Right ventricle myocardium superior (tissue), 1 donor: ENCODE measurements around the gene SCAANT1. TPM values are rescaled to one million over a fixed set of nuclear protein-coding genes. Genes with fewer than 3 reads are reported as not detected.

Experiments used
- ATAC-seq: fragments of 200-7000 bp; cut with Tn5 transposase; one replicate; pipeline ENCODE4 v1.9.1; 2020; ENCODE audit warnings: mild to moderate bottlenecking; ENCODE audit not compliant: poor library complexity
- DNase-seq: peaks from one replicate; pipeline ENCODE4 v3.0.0-alpha.2; 2020
- intact Hi-C: fragments of 100-400 bp; cut with DNase I; formaldehyde crosslinking; loops from one replicate; pipeline ENCODE4 v1.11.2; 2022
- total RNA-seq: library from RNA; stranded (reverse); fragmentation: NEBNext Ultra II Directional; extraction: Animal tissue kit (Norgen Biotek cat#: 25700); gene quantifications from one replicate; pipeline ENCODE4 v1.2.1, GENCODE V29; 2021
- donor health status: DM: no; HTN: yes; CAD: no; lungs with severe emphysema.

The SCAANT1 gene
- total RNA-seq, 1 donor from 2014 or later = not detected

DNA sequence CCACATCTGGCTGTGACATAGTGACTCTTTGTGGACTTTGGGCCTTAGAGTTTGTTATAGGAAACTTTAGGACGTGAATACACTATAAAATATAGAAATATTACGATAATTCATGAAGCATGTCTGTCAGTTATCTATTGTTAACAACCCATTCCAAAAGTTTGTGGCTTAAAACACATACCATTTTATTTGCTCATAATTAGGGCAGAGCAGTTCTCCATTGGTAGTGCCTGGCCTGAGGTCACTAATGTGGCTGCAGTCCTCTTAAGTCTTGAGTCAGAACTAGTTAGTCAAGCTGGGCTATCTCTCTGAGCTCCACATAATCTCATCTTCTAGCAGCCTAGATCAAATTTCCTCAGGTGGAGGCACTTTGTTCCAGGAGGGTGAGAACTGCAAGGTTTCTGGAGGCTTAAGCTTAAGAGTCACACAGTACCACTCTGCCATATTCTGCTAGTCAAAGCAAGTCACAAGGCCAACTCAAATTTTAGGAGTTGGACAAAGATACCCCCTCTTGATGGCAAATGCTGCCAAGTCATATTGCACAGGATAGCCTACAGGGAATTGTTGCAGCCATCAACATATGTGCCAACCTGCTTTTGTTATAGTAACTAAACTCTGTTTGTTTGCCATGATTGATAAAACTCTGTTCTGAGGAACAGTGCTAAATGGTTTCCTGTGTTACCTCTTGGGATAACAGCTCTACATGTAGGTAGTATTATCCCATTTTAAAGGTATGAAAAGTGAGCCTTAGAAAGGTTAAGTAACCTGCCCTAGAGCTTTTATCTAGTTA is 39.9 kb downstream of the SCAANT1 start:
- DNase-seq (no peak), ATAC-seq (no peak)
- intact Hi-C loops = no loop called here

GRCh38 chr3:63870615-63871005 is 41.6 kb downstream of the SCAANT1 start:
- intact Hi-C loops = no loop called here
- DNase-seq (no peak), ATAC-seq (no peak)

GRCh38 chr3:63869940-63870614 is 42.1 kb downstream of the SCAANT1 start:
- no peak for ATAC-seq
- no peak for DNase-seq
- intact Hi-C loops = no loop called here

- intact Hi-C loops = no loop called here
- no peak for DNase-seq
- ATAC-seq = no peak
Measured at GRCh38 chr3:63867225-63867624, 45.0 kb downstream of the SCAANT1 start.

- DNase-seq (no peak), ATAC-seq (no peak)
- intact Hi-C loops = no loop called here
Measured at GRCh38 chr3:63864965-63865327, 47.2 kb downstream of the SCAANT1 start.

GRCh38 chr3:63864008-63864964 is 47.9 kb downstream of the SCAANT1 start:
- ATAC-seq = peak; percentile 64
- intact Hi-C loops = no loop called here
- DNase-seq = peak; percentile 58

GRCh38 chr3:63863150-63864007 is 48.8 kb downstream of the SCAANT1 start, which contains the start of the genes ATXN7 and THOC7:
Gene ATXN7 (plus strand): TSS chr3:63863867. CDS start chr3:63912599, 48,732 bp downstream.
Gene THOC7 (minus strand): TSS chr3:63863805. CDS start chr3:63863790, 15 bp downstream.
- DNase-seq (peak; percentile 86), ATAC-seq (peak; percentile 93)
- intact Hi-C loops = no loop called here

DNA sequence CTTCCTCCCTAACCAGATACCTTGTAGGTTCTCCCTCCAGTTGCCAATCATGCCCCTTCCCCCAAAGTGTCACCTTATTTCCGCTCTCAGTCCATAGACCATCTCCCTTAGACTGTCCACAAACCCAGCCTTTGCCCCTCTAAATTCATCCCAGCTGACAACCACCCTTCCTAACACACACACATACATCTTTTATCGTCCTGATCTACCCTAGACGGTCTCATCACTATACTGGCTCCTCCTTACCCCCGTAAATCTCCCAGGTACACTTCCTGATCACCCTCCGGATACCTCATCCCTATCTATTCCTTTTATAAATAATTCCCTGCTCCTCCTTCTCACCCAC is 49.4 kb downstream of the SCAANT1 start:
- ATAC-seq (no peak), DNase-seq (no peak)
- intact Hi-C loops = no loop called here

Other genes starting within 250 kb of the SCAANT1 start
- not detected for gene C3orf49, start 93.1 kb downstream of the SCAANT1 start, total RNA-seq
- gene THOC7, start 48.6 kb downstream of the SCAANT1 start, total RNA-seq = 84.9 TPM
- gene ATXN7, start 48.5 kb downstream of the SCAANT1 start, total RNA-seq = 13.5 TPM
- gene PSMD6, start 111.1 kb upstream of the SCAANT1 start, total RNA-seq = 77.8 TPM